Colonic mucosa (tissue), 4 donors: ENCODE measurements around the gene SEMA3E. TPM values are rescaled to one million over a fixed set of nuclear protein-coding genes. Genes with fewer than 3 reads are reported as not detected.
"Not testable (repeated sequence)": the region's sequence is repeated elsewhere in the genome, so short reads cannot be mapped to it uniquely, and the experiment has no call there.

Source experiments
- DNase-seq: peaks from one replicate; pipeline ENCODE4 v3.0.0-alpha.2; 2020
- H3K27ac ChIP-seq: fragments of 200-600 bp; one replicate; pipeline ENCODE4 v1.8.0; 2021
- H3K27me3 ChIP-seq: fragments of 200-600 bp; one replicate; pipeline ENCODE4 v1.8.0; 2021
- H3K36me3 ChIP-seq: fragments of 200-600 bp; one replicate; pipeline ENCODE4 v1.8.0; 2021
- H3K4me1 ChIP-seq: fragments of 200-600 bp; one replicate; pipeline ENCODE4 v1.8.0; 2021; ENCODE audit warnings: mild to moderate bottlenecking
- H3K4me3 ChIP-seq: fragments of 200-600 bp; one replicate; pipeline ENCODE4 v1.8.0; 2021
- H3K9ac ChIP-seq, 2 donors: one replicate each; pipeline ENCODE4 v1.7.0; 2013; ENCODE audit warnings: control low read depth in 2 of 2, low read depth in 2 of 2, low read length in 2 of 2
- H3K9me3 ChIP-seq: fragments of 200-600 bp; one replicate; pipeline ENCODE4 v1.8.0; 2021
- intact Hi-C: fragments of 100-400 bp; cut with DNase I; formaldehyde crosslinking; loops from one replicate; pipeline ENCODE4 v1.14.1; 2022
- total RNA-seq, 2 donors: library from RNA; stranded (reverse); fragmentation: NEBNext Ultra II Directional in 1 of 2; extraction: Animal tissue kit (Norgen Biotek cat#: 25700) in 1 of 2; gene quantifications; one replicate each; pipeline ENCODE4 v1.2.1, GENCODE V29; 2021
- TF ChIP-seq, protein P1 (sequence below): fragments of 200-600 bp; IDR thresholded peaks from one replicate; pipeline ENCODE4 v1.8.0; 2022; ENCODE audit warnings: antibody characterized with exemption, mild to moderate bottlenecking
- donor health status: healthy.
- donor health status: DM: no; HTN: no; CAD: no.
- donor health status: DM: no; HTN: no; CAD: no.

SEMA3E gene
- total RNA-seq, 2 donors from 2014 or later = 1.2 to 2.3 TPM

- H3K9me3 ChIP-seq = no peaks in the 10 kb centered on the region
- no peak overlapping the region for H3K9ac ChIP-seq
- intact Hi-C loops = no loop called here
- DNase-seq = no peak
- no peaks in the 10 kb centered on the region for H3K27me3 ChIP-seq
- H3K4me1 ChIP-seq = no peaks in the 10 kb centered on the region
- H3K36me3 ChIP-seq = no peaks in the 10 kb centered on the region
- H3K4me3 ChIP-seq = no peak overlapping the region
- TF ChIP-seq, protein P1, sequence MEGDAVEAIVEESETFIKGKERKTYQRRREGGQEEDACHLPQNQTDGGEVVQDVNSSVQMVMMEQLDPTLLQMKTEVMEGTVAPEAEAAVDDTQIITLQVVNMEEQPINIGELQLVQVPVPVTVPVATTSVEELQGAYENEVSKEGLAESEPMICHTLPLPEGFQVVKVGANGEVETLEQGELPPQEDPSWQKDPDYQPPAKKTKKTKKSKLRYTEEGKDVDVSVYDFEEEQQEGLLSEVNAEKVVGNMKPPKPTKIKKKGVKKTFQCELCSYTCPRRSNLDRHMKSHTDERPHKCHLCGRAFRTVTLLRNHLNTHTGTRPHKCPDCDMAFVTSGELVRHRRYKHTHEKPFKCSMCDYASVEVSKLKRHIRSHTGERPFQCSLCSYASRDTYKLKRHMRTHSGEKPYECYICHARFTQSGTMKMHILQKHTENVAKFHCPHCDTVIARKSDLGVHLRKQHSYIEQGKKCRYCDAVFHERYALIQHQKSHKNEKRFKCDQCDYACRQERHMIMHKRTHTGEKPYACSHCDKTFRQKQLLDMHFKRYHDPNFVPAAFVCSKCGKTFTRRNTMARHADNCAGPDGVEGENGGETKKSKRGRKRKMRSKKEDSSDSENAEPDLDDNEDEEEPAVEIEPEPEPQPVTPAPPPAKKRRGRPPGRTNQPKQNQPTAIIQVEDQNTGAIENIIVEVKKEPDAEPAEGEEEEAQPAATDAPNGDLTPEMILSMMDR = no peak
- H3K27ac ChIP-seq = no peak overlapping the region
Measured at GRCh38 chr7:83465643-83466042, 183.3 kb downstream of the SEMA3E start.

DNA sequence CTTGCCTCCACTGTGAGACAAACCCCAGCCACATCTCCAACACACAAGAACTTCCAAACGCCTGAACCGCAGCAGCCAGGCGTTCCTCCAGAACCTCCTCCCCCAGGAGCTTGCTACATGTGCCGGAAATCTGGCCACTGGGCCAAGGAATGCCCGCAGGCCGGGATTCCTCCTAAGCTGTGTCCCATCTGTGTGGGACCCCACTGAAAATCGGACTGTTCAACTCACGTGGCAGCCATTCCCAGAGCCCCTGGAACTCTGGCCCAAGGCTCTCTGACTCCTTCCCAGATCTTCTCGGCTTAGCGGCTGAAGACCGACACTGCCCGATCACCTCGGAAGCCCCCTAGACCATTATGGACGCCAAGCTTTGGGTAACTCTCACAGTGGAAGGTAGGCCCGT lies 187.1 kb downstream of the SEMA3E start:
- H3K27me3 ChIP-seq, H3K9ac ChIP-seq, H3K27ac ChIP-seq, H3K9me3 ChIP-seq, intact Hi-C loops, H3K4me1 ChIP-seq, DNase-seq, H3K4me3 ChIP-seq, H3K36me3 ChIP-seq: not testable (repeated sequence)

DNA sequence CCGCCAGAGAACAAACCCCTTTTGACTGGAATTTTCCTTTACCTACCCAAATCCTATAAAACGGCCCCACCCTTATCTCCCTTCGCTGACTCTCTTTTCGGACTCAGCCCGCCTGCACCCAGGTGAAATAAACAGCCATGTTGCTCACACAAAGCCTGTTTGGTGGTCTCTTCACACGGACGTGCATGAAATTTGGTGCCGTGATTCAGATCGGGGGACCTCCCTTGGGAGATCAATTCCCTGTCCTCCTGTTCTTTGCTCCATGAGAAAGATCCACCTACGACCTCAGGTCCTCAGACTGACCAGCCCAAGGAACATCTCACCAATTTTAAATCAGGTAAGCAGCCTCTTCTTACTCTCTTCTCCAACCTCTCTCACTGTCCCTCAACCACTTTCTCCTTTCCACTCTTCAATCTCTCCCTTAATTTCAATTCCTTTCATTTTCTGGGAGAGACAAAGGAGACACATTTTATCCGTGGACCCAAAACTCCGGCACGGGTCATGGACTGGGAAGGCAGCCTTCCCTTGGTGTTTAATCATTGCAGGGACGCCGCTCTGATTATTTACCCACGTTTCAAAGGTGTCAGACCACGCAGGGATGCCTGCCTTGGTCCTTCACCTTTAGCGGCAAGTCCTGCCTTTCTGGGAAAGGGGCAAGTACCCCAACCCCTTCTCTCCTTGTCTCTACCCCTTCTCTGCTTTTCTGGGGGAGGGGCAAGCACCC lies 188.8 kb downstream of the SEMA3E start:
- H3K27me3 ChIP-seq, H3K27ac ChIP-seq, H3K4me1 ChIP-seq, H3K9ac ChIP-seq, H3K4me3 ChIP-seq, H3K9me3 ChIP-seq, H3K36me3 ChIP-seq, DNase-seq, intact Hi-C loops: not testable (repeated sequence)

GRCh38 chr7:83459101-83459929 lies 189.6 kb downstream of the SEMA3E start:
- H3K4me1 ChIP-seq, H3K9me3 ChIP-seq, intact Hi-C loops, H3K36me3 ChIP-seq, DNase-seq, H3K27me3 ChIP-seq, H3K9ac ChIP-seq, H3K4me3 ChIP-seq, H3K27ac ChIP-seq: not testable (repeated sequence)

GRCh38 chr7:83457022-83457892 lies 191.7 kb downstream of the SEMA3E start:
- H3K27ac ChIP-seq = no peak overlapping the region
- no peaks in the 10 kb centered on the region for H3K4me1 ChIP-seq
- no peak overlapping the region for H3K9ac ChIP-seq
- H3K27me3 ChIP-seq = no peaks in the 10 kb centered on the region
- intact Hi-C loops = no loop called here
- H3K9me3 ChIP-seq = no peaks in the 10 kb centered on the region
- TF ChIP-seq, protein P1 = no peak
- no peak overlapping the region for H3K4me3 ChIP-seq
- DNase-seq = no peak
- no peaks in the 10 kb centered on the region for H3K36me3 ChIP-seq

DNA sequence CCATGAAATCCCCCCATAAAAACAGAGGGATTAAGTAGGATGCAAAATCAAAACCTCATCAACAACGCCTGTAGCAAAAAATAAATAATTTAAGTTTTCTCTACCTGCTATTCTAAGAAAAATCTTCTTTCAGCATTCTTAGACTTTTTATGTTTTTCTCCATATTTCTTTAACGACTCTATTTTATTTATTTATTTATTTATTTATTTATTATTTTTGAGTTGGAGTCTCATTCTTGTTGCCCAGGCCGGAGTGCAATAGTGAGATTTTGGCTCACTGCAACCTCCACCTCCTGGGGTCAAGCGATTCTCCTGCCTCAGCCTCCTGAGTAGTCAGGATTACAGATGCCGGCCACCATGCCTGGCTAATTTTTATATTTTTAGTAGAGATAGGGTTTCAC lies 192.5 kb downstream of the SEMA3E start:
- Histone ChIP-seq H3K27me3 (no peaks in the 10 kb centered on the region), H3K4me3 (no peak overlapping the region), H3K4me1 (no peaks in the 10 kb centered on the region), H3K36me3 (no peaks in the 10 kb centered on the region), H3K9me3 (no peaks in the 10 kb centered on the region), H3K9ac (no peak overlapping the region), H3K27ac (no peak overlapping the region)
- intact Hi-C loops = no loop called here
- DNase-seq = no peak
- TF ChIP-seq, protein P1 = no peak
